HT-29 (cell line): ENCODE results near the gene FZD4. TPM values are rescaled to one million over a fixed set of nuclear protein-coding genes. Genes with fewer than 3 reads are reported as not detected.
"Not testable (repeated sequence)": the region's sequence is repeated elsewhere in the genome, so short reads cannot be mapped to it uniquely, and the experiment has no call there.

ENCODE experiments used
- DNase-seq: peaks from one replicate; pipeline ENCODE4 v3.0.0-alpha.2; 2015; ENCODE audit warnings: low spot score
- total RNA-seq: library from RNA; depleted of rRNA; stranded (reverse); fragments of >200 nt; shearing (Covaris generic); gene quantifications from 2 replicates; pipeline ENCODE4 v1.2.3, GENCODE V29; 2014

Gene FZD4
- total RNA-seq, 1 experiment from 2014 or later, result 1.6 TPM

DNA sequence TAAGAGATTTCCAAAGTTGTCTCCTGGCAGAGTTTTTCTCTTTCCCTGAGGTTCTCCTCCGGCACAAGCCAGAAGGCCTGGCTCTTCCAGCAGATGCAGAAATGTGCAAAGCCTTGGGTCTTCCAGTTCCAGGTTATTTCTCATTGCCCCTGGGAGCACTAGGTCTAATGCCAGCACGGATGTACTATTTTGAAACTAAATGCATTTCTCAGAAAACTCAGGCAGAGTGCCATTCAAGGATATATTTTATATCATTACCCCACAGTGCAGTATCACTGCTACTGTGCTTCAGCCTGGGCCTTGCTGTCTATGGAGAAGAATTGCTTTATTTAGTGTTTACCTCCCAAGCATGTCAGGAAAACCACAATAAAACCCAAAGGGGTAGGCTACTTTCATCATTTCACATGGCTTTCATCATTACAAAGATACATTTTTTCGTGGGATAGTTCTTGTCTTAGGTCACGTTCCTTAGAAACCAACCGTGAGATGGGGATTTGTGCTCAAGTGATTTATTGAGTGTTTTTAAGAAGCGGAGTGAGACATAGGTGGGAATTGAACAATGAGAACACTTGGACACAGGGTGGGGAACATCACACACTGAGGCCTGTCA, 22.4 kb upstream of the FZD4 start:
- no peak for DNase-seq

DNA sequence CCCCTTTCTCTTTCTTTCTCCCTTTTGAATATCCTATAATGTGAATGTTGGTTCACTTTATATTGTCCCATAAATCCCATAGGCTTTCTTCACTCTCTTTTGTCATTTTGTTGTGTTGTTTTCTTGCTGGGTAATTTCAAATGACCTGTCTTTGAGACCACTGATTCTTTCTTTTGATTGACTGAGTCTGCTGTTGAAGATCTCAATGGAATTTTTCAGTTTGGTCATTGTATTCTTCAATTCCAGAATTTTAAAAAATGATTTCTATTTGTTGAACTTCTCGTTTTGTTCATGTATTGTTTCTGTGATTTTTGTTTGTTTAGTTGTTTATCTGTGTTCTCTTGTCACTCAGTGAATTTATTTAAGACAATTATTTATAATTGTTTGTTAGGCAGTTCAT, 17.5 kb upstream of the FZD4 start:
- DNase-seq, result no peak

DNA sequence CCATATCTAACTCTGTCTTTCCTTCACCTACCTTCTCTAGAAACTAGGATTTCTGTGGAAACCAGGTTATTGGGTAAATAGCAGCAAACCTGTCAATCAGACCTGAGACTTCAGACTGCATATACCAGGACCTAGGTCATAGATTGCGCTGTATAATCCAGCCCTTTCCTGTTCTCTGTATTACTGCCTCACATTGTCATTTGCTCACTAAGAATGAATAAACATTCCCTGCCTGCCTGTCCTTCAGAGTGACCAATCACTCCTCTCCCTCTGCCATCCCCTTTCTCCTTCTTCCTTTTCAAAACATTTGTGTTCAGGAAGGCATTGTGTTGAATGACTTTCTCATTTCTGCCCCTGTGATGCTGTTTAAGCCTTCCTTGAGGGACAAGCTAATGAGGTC, 14.1 kb upstream of the FZD4 start:
- no peak for DNase-seq

DNA sequence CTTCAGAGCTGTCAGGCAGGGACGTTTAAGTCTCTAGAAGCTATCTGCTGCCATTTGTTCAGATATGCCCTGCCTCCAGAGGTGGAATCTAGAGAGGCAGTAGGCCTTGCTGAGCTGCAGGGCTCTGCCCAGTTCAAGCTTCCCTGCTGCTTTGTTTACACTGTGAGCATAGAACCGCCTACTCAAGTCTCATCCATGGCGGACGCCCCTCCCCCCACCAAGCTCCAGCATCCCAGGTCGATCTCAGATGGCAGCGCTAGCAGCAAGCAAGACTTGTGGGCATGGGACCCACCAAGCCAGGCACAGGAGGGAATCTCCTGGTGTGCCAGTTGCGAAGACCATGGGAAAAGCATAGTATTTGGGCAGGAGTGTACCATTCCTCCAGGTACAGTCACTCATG, 12.4 kb upstream of the FZD4 start:
- DNase-seq, result not testable (repeated sequence)

DNA sequence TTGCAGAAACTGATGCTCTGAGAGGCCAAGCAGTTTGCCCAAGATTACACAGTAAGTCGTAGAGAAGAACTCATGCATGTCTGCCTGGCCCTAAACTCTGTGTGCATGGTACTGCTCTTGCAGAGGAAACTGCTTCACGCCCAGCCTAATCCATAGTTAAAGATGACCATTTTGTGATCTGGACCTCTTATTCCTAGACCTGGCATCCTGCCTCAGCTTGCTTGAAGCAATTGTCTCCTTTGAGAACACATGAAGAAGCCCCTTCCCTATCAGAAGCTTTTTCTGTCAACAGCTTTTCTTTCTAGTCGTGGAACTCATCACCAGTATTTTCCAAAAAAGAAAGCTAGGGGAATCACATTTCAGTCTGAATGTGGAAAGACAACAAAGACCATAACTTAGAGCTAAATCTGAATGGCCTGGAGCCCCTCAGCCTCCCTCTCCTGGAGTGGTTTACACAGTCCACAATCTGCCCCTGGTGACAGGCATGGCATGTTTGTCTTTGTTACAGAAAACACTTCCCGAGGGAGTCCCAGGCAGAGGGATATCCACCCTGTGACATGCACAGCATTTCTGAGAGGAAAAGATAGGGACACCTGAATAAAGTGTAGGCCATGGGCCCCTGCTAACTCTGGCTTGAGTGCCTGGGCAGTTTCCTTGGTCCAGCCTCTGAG, 2.9 kb upstream of the FZD4 start:
- DNase-seq, result no peak

DNA sequence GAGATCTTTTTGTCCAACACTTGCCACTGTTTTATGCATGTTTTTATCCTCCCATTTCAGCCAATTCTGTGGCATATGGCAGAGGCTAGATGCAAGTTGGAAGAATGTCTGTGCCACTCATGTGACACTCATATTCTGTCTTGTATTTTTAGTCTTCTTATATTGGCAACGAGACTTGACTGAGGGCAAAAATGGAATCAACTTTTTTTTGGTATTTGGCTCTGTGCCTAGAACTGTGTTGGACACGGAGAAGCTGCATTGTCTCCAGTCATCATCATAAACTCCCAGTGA, 1.7 kb upstream of the FZD4 start:
- DNase-seq, result no peak

DNA sequence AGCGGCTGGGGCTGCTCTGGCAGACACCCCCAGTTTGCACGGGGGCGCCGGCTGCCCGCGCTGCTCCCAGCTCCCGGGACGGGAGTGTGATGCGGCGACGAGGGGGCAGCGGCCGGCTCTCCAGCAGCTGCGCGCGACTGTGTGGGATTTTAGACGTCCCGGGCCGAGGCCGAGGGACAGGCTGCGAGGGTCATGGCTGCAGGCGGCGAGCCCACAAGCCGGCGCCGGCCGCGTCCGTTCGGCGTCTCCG, 159 bp downstream of the FZD4 start:
- DNase-seq, result no peak

DNA sequence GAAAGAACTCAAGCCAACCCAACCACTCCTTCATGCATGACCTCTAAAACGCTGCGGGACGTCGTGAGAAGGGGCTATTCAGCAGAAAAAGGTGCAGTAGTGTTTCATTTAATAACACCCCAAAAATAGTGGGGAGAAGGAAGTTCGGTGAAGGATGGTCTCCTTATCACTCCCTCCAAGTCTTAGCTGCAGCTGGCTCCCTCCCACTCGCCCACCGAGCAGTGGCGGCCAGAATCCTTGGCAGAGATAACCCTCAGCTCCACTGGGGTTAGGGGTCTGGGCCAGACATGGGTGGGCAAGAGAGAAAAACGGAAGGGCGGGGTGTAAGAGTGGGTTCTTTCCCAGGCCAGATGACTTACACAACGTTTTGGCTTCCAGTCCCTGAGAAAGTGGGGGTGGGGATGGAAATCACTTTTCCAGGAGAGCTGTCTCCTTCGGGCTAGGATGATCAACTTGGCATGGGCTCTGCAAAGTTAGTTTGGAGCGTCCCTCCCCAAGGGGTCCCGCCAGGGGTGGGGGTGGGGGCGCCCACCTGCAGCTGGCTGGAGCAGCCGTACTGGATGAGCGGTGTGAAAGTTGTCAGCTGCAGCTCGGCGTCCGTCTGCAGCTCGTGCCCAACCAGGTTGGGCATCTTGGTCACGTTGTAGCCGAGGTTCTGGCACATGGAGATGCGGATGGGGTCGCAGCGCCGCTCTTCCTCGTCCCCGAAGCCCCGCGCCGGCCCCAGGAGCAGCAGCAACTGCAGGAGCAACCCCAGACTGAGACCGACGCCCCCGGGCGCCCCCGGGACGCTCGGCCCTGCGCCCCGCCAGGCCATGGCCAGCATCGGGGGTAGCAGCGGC, 705 bp downstream of the FZD4 start:
- peak; percentile 16 for DNase-seq

DNA sequence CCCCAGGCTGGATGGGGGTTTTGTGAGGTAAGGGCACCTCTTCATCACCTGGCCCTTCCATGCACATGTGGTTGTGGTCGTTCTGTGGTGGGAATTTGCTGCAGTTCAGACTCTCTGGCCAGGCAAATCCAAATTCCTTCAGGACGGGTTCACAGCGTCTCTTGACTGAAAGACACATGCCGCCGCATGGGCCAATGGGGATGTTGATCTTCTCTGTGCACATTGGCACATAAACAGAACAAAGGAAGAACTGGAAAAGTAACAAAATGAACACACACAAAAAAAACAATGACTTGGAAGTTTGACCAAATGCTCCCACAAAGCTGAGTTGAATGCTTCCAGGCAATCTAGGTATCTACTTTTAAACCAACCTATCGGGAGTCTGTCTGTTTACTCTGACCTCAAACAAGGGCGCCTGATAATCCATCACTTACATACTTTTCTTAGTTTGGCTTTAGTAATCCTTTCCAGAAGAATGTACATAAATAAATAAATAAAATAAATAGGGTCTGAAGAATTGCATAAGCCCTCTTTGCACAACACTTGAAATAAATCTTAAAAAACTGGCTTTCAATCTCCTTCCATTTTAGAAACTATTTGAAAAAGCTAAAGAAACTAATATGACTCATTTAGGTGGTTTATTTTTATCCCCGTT, 2.8 kb downstream of the FZD4 start:
- DNase-seq, result no peak

DNA sequence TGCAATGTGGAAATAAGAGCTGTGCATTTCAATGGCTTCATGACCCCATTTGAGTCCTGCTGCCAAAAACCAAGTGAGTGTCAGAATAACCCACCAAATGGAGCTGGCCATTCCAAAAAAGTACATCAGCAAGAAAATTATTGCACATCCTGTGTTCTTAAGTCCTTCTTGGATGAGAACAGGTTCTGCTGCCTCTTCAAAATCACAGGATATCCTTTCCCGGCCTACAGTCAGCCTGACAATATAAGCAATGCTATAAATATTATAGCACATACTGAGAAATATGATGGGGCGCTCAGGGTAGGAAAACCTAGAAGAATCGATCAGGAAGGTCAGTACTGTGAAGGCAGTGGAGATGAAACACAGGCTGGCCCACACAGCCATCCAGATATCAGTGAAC, 3.5 kb downstream of the FZD4 start:
- no peak for DNase-seq

DNA sequence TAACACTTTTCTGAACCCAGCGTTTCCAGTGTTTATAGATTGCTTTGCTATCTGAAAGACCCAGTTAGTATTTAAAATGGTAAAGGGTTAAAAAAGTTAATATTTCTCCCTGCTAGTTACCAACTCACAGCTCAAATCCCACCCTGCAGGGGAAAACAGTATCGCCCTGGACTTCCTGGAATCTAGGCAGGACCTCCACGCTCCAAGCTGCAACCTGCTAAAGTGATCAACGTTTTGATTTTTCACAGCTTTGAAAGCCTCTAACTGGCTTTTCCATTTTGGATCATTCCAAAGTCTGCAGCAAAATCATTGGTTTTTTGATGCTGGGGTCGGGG, 4.6 kb downstream of the FZD4 start:
- DNase-seq, result no peak

DNA sequence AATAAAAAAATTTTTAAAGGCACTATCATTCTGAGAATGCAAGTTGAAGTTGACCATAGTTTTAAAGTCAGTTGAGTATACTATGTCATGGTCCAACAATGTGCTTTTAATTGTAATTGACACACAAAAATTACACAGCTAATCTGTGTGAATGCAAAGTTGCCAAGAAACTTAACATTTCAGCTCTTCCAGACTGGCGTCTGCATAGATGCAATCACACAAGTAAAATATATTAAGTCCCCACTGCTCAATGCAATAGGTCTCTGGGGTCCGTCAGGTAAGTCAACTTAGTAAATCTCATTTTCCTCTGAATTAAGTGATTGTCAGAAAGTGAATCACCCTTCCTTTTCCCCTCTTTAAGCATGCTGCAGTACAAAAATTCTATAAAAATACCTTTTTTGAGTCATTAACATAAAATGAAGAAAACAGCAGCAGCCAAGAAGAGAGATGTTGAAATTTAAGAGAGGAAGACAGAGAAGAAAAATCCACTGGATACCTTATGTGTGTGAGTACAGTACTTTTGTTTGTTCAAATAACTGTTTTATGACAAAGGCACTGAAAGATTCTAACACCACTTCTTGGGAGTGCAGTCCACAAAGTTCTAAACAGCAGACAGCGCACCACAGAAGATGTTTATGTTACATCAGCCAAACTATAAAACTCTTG, 5.1 kb downstream of the FZD4 start:
- no peak for DNase-seq

DNA sequence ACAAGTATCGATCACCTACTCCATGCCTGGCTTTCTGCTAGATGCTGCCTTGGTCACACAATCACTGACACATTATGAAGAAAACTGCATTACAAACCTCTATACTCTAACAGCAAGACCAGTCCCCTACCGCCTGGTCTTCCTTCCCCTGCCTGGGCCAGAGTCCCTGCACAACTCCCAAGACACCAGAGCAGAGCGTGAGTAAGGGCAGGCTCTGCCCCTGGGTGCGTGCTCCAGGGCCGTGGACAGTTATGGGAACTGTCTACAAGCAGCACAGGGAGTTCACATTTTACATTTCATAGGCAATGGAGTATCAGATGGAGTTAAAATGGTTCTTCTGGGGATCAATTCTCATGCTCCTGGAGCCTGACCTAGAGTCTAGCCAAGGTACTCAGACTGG, 6.5 kb downstream of the FZD4 start:
- no peak for DNase-seq

DNA sequence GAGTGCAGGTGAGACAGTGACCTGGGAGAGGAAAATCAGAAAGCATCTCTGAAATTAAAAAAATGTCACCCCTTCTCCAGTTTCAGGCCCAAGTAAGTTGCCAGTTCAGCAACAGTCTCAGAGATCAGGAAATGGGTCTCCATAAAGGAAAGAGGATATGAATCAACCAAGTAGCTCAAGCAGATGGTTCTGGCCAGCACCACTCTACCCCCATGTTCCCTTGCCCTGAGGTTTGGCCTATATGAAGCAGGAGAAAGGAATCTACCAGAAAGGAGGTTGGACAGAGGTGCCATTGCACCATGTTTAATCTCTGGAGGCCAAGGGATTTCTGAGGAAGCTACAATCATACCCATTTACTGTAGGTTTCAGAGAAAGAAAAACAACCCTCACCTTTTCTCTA, 7.7 kb downstream of the FZD4 start:
- DNase-seq, result no peak

DNA sequence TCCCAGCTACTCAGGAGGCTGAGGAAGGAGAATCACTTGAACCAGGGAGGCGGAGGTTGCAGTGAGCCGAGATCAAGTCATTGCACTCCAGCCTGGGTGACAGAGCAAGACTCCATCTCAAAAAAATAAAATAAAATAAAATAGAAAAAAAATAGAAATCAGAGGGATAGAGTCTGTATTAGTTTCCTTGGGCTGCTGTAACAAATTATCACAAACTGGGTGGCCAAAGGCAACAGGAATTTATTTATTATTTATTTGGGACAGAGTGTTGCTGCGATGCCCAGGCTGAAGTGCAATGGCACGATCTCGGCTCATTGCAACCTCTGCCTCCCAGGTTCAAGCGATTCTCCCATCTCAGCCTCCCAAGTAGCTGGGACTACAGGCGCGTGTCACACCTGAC, 11.7 kb downstream of the FZD4 start:
- not testable (repeated sequence) for DNase-seq

DNA sequence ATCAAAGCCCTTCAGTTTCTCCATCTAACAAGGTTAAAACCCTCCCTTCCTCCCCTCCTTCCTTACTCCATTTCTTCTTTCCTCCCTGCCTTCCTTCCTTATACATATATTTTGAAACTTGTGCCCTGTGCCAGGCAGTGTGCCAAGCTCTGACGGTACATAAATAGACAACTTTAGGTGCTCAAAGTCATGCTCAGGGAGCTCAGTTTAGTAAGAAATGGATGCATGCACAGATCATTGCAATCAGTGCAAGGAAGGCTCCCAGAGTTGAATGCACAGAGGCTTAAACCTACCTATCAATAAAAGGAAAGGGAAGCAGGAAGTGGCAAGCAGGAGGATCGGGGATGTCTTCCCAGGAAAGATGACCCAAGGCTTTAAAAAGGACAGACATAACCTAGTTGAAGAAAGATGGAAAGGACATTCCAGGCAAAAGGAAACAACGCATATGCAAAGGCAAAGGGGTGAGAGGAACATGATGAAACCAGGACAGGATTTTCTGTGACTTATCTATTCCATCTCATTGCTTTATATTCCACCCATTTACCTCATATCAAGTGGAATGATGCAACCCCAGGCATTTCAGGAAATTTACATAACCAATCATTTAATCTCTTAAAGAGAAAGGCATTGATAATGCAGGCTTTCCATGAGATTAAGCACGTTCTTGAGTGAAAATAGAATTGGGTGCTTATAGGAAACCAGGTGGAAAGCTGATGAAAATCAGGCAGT, 13.2 kb downstream of the FZD4 start:
- no peak for DNase-seq

DNA sequence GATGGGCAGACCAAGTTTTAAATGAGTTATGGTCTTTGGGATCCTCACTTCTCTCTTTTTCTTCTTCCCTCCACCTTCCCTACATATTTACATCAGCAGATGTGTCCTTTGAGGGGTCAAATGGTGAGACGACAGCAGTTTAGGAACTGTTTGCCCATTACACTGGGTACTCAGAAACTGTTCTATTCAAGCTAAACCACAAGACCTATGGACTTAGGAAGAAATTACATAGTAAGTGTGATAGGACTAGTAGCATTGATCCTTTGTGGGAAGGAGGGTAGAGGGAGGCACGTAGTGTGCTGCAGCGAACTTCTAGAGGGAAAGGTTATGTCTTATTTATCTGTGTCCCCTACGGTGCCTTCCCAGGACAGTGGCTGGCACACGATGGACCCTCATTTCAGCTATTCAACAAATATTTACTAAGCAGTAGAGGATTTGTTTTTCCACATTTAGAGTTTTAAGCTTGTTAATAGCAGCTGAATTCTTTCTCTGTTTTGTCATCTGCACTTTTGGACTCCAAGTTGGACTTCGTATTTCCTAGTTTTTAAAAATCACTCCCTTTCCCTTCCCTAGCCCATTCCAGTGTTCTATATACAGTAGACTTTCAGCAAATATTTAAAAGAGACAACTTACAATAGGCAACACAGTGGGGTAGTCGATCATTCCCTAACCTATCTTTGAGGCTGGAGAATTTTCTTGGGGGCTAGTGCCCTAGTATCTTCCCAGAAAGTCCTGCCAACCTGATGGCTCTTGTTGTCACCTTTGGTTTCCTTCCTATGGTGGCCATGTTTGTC, 13.9 kb downstream of the FZD4 start:
- no peak for DNase-seq

DNA sequence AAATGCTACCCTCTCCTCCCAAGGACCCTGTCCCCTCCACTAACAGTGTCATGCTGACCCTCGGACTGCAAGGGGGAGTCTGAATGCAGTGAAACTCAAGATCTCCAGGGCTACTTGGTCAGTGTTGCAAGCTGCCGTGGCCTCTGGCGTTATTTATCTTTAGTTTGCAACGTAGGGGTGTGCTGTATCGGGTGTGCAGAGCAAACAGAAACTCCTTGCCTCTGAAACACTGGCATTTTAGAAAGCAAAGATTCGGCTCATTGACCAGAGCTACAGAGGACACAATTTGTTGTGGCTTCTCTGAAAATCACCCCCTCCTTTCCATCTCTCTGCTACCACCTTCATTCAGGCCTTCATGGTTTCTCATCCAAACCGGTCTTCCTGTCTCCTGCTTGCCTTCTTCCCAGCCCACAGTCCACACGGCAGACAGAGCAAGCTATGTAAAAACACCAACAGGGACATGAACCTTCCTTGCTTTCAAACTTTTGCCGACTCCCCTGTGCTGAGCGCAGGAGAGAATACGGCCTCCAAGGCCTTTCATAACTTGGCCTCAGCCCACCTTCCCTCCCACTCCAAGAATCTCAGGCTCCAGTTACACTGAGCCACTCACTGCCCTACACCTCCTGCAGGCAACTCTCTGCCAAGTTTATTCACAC, 14.9 kb downstream of the FZD4 start:
- DNase-seq, result no peak

DNA sequence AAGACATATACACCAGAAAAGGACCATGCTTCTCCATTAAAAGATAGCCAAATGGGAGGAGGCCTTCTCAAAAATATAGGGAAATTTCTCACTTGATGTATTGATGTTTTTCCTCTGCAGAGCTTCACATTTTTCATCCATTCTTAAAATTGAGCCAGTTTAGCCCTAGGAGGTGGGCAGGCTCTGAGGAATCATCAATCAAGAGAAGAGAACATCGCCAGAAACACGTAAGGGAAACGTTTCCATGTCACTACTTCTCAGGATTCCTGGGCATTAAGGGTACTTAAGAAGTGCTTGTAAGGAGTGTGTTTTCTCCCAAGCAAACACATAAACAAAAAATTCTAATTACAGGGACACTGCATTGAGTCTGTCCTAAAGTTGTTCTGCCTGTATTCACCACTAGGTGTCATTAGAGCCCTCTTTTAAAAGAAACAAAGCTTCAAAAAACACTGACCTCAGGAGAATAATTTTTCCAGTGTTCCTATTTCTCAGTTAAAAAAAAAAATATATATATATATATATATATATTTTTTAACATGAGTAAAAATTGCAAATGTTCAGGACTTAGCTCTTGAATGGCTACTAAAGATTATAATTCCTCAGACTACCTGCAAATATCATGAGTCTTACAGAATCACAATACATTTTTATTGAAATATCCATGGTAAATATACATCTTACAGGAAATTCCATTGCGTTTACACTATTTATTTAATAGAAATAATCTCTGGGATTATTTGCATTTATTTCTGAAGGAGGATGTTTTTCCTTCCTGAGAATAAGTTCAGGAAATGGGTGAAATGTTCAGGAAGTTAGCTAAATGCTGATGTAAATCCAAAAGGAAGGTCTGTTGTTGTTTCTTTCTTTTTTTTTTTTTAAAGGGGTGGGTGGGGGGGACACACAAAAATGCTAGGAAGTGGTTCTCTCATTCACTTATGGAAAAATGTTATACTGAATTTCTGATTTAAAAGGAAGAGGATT, 16.0 kb downstream of the FZD4 start:
- DNase-seq, result peak; percentile 78
